SK-MEL-5 (cell line): ENCODE results near the gene CARTPT. TPM values are rescaled to one million over a fixed set of nuclear protein-coding genes. Genes with fewer than 3 reads are reported as not detected.

Experiments
- DNase-seq: peaks from one replicate; pipeline ENCODE4 v3.0.0-alpha.2; 2016; ENCODE audit warnings: low read depth, low spot score
- in situ Hi-C: cut with HindIII; loops from 2 replicates; pipeline ENCODE4 v1.10.0; 2016; ENCODE audit warnings: low sequenced_read_pairs, high pct_unique_total_duplicates, low pct_unique_long_range_greater_than_20kb
- total RNA-seq: library from RNA; depleted of rRNA; stranded (reverse); fragments of >200 nt; shearing (Covaris generic); gene quantifications from 2 replicates; pipeline ENCODE4 v1.2.3, GENCODE V29; 2014

The CARTPT gene
- total RNA-seq, 1 experiment from 2014 or later, result not detected

GRCh38 chr5:71727978-71728377 lies 8.9 kb downstream of the CARTPT start:
- DNase-seq, result no peak
- in situ Hi-C loops, result no loop called here

- in situ Hi-C loops, result no loop called here
- no peak for DNase-seq
Observed at GRCh38 chr5:71731015-71731414, 11.9 kb downstream of the CARTPT start.

- in situ Hi-C loops, result no loop called here
- no peak for DNase-seq
Observed at GRCh38 chr5:71732011-71732410, 12.9 kb downstream of the CARTPT start.

DNA sequence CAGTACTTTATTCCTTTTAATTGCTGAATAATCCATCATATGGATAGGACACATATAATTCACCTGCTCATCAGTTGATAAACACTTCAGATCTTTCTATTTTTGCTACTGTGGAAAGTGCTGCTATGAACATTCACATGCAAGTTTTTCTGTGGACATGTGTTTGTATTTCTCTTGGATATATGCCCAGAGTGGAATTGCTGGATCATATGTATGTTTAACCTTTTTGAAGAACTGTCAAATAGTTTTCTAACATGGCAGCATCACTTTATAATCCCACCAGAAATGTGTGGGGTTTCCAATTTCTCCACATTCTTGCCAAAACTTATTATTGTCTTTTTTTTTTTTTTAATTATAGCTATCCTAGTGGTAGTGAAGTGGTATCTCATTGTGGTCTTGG lies 15.1 kb downstream of the CARTPT start:
- in situ Hi-C loops, result no loop called here
- no peak for DNase-seq

DNA sequence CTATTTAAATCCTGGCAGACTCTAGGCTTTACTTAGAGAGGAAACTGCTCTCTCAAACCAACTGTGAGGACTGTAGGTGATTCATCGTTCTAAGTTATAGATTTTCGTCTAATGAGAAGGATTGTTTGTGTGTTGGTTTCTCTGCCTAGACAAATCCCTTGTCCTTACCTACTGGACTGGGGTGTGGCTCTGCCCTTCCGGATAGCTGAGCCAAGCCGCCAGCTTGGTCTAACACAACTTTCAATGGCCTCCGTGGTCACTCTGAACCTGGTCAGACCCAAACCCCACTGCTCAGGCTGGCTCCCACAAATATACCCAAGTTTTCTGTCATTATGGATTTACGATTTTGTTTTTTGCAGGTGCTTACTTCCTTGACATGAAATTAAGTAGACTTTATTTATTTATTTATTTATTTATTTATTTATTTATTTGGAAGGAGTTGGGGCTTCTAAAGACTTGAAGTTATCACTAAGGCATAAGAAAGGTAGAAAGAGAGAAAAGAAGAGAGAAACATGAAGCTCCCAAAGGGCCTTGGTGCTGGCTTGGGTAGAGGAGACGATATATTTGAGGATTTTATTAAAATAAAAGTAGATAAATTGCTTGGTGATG lies 19.0 kb downstream of the CARTPT start:
- no peak for DNase-seq
- in situ Hi-C loops, result no loop called here

- in situ Hi-C loops, result no loop called here
- DNase-seq, result no peak
Observed at GRCh38 chr5:71738662-71739361, 19.7 kb downstream of the CARTPT start.

- in situ Hi-C loops, result no loop called here
- no peak for DNase-seq
Observed at GRCh38 chr5:71740015-71740753, 21.1 kb downstream of the CARTPT start.

DNA sequence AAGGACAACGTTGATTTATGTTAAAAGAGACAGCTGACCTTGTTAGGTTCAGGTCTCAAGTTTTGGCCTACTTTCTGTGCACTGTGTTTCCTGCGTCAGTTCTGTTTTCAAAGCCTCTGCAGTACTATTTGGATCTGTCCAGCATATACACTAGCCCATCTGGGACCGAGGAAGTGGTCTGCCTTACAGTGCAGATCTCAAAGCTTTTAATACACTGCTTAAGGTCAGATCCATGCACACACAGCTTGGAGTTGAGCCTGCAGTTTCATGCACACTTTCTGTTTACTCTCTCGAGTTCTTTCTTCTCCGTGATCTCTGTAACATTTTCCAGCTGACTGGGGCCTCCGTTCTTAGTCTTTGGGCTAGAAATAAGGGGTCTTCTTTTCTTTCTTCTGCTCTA lies 24.1 kb downstream of the CARTPT start:
- in situ Hi-C loops, result no loop called here
- DNase-seq, result no peak

DNA sequence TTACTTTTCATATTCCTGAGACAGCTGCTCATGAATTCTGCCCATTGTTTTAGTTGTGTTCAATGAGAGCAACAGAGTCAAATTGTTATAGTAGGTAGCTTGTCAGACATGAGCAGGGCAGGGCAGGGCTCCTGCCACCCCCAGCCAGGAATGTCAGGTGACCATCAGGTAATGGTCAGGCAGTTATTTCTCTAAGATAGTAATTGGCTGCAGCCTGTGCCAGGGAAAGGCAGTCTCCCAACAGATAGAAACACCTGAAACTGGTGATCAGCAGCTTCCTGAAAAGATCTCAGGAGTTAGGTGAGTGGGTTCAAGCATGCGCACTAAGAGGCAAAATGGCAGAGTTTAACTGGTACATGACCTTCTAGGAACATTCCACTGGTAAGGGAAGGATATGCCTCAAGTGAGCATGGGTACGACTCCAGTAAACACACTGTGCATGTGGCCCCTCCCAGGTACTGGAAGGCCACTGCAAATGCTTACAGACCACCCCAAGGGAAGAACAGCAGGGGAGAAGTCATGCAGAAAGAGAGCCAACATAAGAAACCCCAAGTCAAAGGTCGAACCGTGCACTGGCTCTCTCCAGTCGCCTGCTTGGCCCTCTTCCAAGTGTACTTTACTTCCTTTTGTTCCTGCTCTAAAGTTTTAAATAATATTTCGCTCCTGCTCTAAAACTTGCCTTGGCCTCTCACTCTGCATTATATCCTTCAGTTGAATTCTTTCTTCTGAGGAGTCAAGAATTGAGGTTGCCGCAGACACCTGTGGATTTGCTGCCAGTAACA lies 25.1 kb downstream of the CARTPT start:
- in situ Hi-C loops, result no loop called here
- DNase-seq, result no peak

DNA sequence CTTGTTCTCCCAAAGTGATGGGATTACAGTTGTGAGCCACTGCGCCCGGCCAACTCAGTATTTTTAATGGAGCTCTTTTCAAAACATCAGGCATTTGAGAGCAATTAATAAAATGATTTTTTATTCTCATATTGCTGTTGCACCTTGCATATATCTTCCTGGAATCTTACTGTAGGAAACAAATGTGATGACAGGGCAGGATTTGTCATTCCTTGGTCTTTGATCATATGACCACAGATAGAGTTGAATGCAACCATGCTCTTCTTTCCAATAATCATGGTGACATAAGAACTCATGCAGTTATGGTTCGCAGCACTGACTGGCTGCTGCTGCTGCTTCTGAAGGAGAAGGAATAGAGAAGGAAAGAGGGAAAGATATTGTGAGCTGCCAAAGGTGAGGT lies 28.1 kb downstream of the CARTPT start:
- in situ Hi-C loops, result no loop called here
- DNase-seq, result no peak

- no peak for DNase-seq
- in situ Hi-C loops, result no loop called here
Observed at GRCh38 chr5:71748360-71748759, 29.3 kb downstream of the CARTPT start.

GRCh38 chr5:71751422-71751821 lies 32.3 kb downstream of the CARTPT start:
- in situ Hi-C loops, result no loop called here
- DNase-seq, result no peak

DNA sequence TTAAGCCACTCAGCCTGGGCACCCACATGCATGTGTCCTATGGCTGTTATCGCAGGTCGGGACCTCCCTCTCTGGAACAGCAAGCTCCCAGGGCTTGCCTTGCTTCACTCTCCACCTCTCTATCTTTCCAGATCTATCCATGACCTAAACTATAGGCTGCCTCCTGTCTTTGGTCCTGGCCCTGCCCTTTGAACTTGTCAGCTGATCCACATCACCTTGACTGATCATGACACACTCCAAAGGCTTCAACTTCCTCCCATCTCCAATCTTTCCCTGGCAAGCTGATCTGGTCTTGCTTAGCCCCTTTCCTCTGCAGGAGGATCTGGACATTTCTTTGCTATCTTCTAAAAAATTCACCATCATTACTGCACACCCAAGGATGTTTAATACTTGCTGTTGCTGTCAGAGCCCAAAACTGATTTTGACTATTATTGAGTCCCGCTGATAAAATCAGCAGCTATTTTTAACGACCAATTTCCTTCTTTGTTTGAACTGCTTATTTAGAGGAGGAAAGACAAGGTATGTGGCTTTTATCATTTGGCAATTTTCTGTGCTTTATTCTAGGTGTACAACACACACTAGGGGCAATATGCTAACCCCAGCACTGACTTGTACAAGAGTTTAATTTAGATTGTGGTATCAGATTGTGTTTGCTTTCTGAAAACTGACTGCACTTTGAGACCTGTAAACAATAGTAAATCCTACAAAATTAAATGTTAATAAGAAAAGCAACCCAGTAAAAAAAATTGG lies 33.5 kb downstream of the CARTPT start:
- in situ Hi-C loops, result no loop called here
- no peak for DNase-seq

GRCh38 chr5:71757590-71758543 lies 38.8 kb downstream of the CARTPT start:
- peak; percentile 83 for DNase-seq
- in situ Hi-C loops, result no loop called here

- in situ Hi-C loops, result no loop called here
Observed at GRCh38 chr5:71762826-71763225, 43.8 kb downstream of the CARTPT start.

DNA sequence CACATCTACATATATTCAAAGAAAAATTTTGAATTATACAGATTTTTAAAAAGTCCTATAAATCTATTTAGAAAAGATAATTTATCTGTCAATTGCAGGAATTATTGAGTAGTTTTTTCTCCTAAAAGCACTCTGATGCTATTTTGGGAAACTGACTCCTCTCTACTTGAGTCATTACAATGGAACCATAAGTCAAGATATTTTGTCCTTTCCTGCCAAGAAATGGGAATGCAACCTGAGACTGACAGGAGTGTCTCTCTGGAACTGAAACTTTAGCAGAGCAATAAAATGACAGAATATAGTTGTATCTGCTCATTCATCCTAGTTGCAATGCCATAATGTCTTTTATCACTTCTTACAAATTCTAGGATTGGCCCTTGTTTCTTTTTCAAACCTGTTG lies 48.6 kb downstream of the CARTPT start:
- DNase-seq, result no peak
- in situ Hi-C loops, result no loop called here

More at GRCh38 chr5:71762826-71763225, 43.8 kb downstream of the CARTPT start:
- DNase-seq, result no peak
